GM12878 (cell line): ENCODE measurements around the gene CHCHD6. TPM values are rescaled to one million over a fixed set of nuclear protein-coding genes. Genes with fewer than 3 reads are reported as not detected.

Source experiments
- ATAC-seq: fragments of 200-7000 bp; cut with Tn5 transposase; 3 replicates; pipeline ENCODE4 v1.9.1; 2020; ENCODE audit warnings: mild to moderate bottlenecking, moderate library complexity
- BruUV-seq: library from RNA; stranded (reverse); fragments of 400-500 nt; replicated peaks from 2 replicates; lab custom pipeline; 2021; lab: Mats Ljungman, UMichigan
- CTCF ChIA-PET: fragments of 300-600 bp; sonication (Branson Sonifier 250); formaldehyde crosslinking; extraction: SDS; loops from one replicate; lab custom pipeline; 2021; ENCODE audit warnings: inconsistent platforms; lab: Yijun Ruan, JAX
- POLR2A ChIA-PET: fragments of 350-600 bp; formaldehyde crosslinking; extraction: SDS; loops from one replicate; lab custom pipeline; 2021; ENCODE audit warnings: inconsistent platforms; lab: Charles Lee
- RAD21 ChIA-PET: fragments of 300-600 bp; sonication (Branson Sonifier 250); formaldehyde crosslinking; loops from one replicate; lab custom pipeline; 2023; ENCODE audit warnings: antibody characterized with exemption; ENCODE audit not compliant: unreplicated experiment; lab: Charles Lee
- SMC1A ChIA-PET: fragments of 300-600 bp; sonication (Branson Sonifier 250); formaldehyde crosslinking; loops from one replicate; lab custom pipeline; 2023; ENCODE audit not compliant: unreplicated experiment, uncharacterized antibody; lab: Charles Lee
- DNase-seq: peaks from one replicate; pipeline ENCODE4 v3.0.0-alpha.2; 2011; ENCODE audit warnings: low read depth, low spot score
- FAIRE-seq: peaks from 3 replicates; lab custom pipeline; 2011; peaks lifted over from hg19 to GRCh38; lab: Jason Lieb, UNC
- H2AFZ ChIP-seq: 2 replicates; pipeline ENCODE4 v1.6.0; 2011; ENCODE audit warnings: low read depth, low read length, control low read depth; ENCODE audit not compliant: control insufficient read depth
- H3K27ac ChIP-seq: 2 replicates; pipeline ENCODE4 v1.5.1; 2011; ENCODE audit warnings: control low read depth; ENCODE audit not compliant: control insufficient read depth, insufficient read depth
- H3K27me3 ChIP-seq, 2 experiments: replicated peaks in 1 of 2; 2 replicates each; pipeline versions ENCODE4 v1.6.0 to v1.6.1; 2011; ENCODE audit warnings: low read length in 1 of 2; ENCODE audit not compliant: control insufficient read depth in 2 of 2, insufficient read depth in 2 of 2
- H3K36me3 ChIP-seq, 2 experiments: 2 replicates each; pipeline ENCODE4 v1.5.1; 2011; ENCODE audit warnings: low read length in 1 of 2; ENCODE audit not compliant: control insufficient read depth in 2 of 2, insufficient read depth in 2 of 2
- H3K4me1 ChIP-seq: 2 replicates; pipeline ENCODE4 v1.6.1; 2011; ENCODE audit warnings: mild to moderate bottlenecking, low read length, moderate library complexity, mixed read lengths; ENCODE audit not compliant: control insufficient read depth, insufficient read depth
- H3K4me2 ChIP-seq: 2 replicates; pipeline ENCODE4 v1.6.0; 2011; ENCODE audit warnings: control low read depth; ENCODE audit not compliant: control insufficient read depth, insufficient read depth
- H3K4me3 ChIP-seq: fragments of 200-600 bp; sonication (generic); 2 replicates; pipeline ENCODE4 v1.5.1; 2016
- H3K79me2 ChIP-seq: 2 replicates; pipeline ENCODE4 v1.6.0; 2011; ENCODE audit warnings: low read length; ENCODE audit not compliant: control insufficient read depth, insufficient read depth
- H3K9ac ChIP-seq: 2 replicates; pipeline ENCODE4 v1.8.0; 2011; ENCODE audit warnings: low read length, control low read depth, mixed read lengths; ENCODE audit not compliant: control insufficient read depth, insufficient read depth
- H3K9me3 ChIP-seq: replicated peaks from 3 replicates; pipeline ENCODE4 v1.5.1; 2011; ENCODE audit warnings: mild to moderate bottlenecking, low read length; ENCODE audit not compliant: control insufficient read depth, insufficient read depth
- H4K20me1 ChIP-seq: 2 replicates; pipeline ENCODE4 v1.6.0; 2011; ENCODE audit not compliant: control insufficient read depth, insufficient read depth
- DPF2 ChIP-seq: fragments of 450-650 bp; IDR thresholded peaks from 2 replicates; pipeline ENCODE4 v1.6.1; 2017; ENCODE audit warnings: mild to moderate bottlenecking
- KLF5 ChIP-seq: fragments of 450-650 bp; IDR thresholded peaks from 2 replicates; pipeline ENCODE4 v1.6.1; 2014; ENCODE audit warnings: mild to moderate bottlenecking; ENCODE audit not compliant: partially characterized antibody
- SIN3A ChIP-seq: IDR thresholded peaks from 2 replicates; pipeline ENCODE4 v1.6.1; 2012; ENCODE audit warnings: low read depth, low read length, improper control_type of control experiment
- STAT3 ChIP-seq: IDR thresholded peaks from 2 replicates; pipeline ENCODE4 v1.6.1; 2011; ENCODE audit warnings: low read depth, low read length, improper control_type of control experiment
- ZBED1 ChIP-seq: IDR thresholded peaks from 2 replicates; pipeline ENCODE4 v1.6.1; 2016; ENCODE audit warnings: borderline replicate concordance
- WGBS: methylation state at CpG from one replicate; pipeline ENCODE4 v1.1.6; 2016; ENCODE audit warnings: low lambda C conversion rate; ENCODE audit not compliant: insufficient replicate concordance, insufficient coverage; ENCODE audit errors: missing lambda C conversion rate; 5-methylcytosine and 5-hydroxymethylcytosine counted together
- in situ Hi-C: fragments of 300-500 bp; cut with MboI; formaldehyde crosslinking; loops from 9 replicates; pipeline ENCODE4 v1.14.3; 2018; ENCODE audit warnings: mixed read lengths
- intact Hi-C: fragments of 100-400 bp; cut with micrococcal nuclease; formaldehyde crosslinking; loops from one replicate; pipeline ENCODE4 v1.14.2; 2022; ENCODE audit not compliant: unreplicated experiment
- polyA plus RNA-seq, 11 experiments: library from polyadenylated mRNA; depleted of rRNA in 4 of 11; unstranded in 6 of 11; stranded (reverse) in 5 of 11; fragments of >200 nt; fragmentation: Nextera tagmentation in 4 of 11; fragmentation: Illumina TruSeq in 1 of 11; extraction: Ambion mirVana in 4 of 11; extraction: Trizol in 1 of 11; gene quantifications; 1 replicate in 1 of 11; 2 replicates in 10 of 11; pipeline versions ENCODE4 v1.2.1 to v1.2.3, GENCODE V29; 2011 to 2016; ENCODE audit warnings: inconsistent platforms in 2 of 11, missing spikeins in 2 of 11, low read depth in 1 of 11
- total RNA-seq, 4 experiments: library from RNA; depleted of rRNA in 3 of 4; stranded (reverse); fragments of >200 nt in 3 of 4; fragmentation: Illumina TruSeq in 1 of 4; extraction: Trizol in 1 of 4; gene quantifications; 2 replicates each; pipeline versions ENCODE4 v1.2.1 to v1.2.3, GENCODE V29; 2013 to 2021

The CHCHD6 gene
- total and polyA plus RNA-seq, 10 of the 15 experiments (the other 5 are each of a cell fraction or from before 2014, with no cell fraction given), result 2.7 to 16.7 (median 12.3) TPM

- H3K9me3 ChIP-seq, result no peaks in the 10 kb centered on the region; the same call in 2 of the 3 replicates
- no peak for ATAC-seq
- H3K4me1 ChIP-seq, result peaks cover 52% of the 10 kb centered on the region
- H3K79me2 ChIP-seq, result no peaks in the 10 kb centered on the region
- no peaks in the 10 kb centered on the region for H3K27me3 ChIP-seq
- BruUV-seq, result no TSS peak
- DNase-seq, result no peak
- no peak for FAIRE-seq
- no peak overlapping the region for H3K4me3 ChIP-seq
- ChIA-PET POLR2A (interaction anchor here (1.6 kb wide), 1 partner anchor 73 kb away, joined by 5 read pairs; the partner anchor contains the start of gene PLXNA1), CTCF (no interaction called here), RAD21 (interaction anchor here (1.1 kb wide), 1 partner anchor 308 kb away, joined by 4 read pairs; no protein-coding TSS in a partner anchor), SMC1A (interaction anchor here (0.8 to 2.2 kb wide), 3 partner anchors 16 to 304 kb away, joined by 3 to 9 read pairs (median 3); no protein-coding TSS in a partner anchor)
- no peak for TF ChIP-seq DPF2
- TF ChIP-seq KLF5, result no peak
- TF ChIP-seq ZBED1, result no peak
- no peak for TF ChIP-seq SIN3A
- TF ChIP-seq STAT3, result no peak
- H2AFZ ChIP-seq, result no peak overlapping the region
- H3K9ac ChIP-seq, result no peak overlapping the region
- no peak overlapping the region for H3K4me2 ChIP-seq
- no peak overlapping the region for H3K27ac ChIP-seq
- in situ Hi-C loops (no loop called here), intact Hi-C loops (loop anchor here (2.0 kb wide), 1 partner anchor 73 kb away; the partner anchor contains the start of gene PLXNA1)
- no peaks in the 10 kb centered on the region for H3K36me3 ChIP-seq
- H4K20me1 ChIP-seq, result no peaks in the 10 kb centered on the region
- WGBS, result 97% methylated on average over 3 of the region's 3 CpGs
These were observed 206.2 kb downstream of the CHCHD6 start for GRCh38 chr3:126910231-126910630.
